PC-9 (cell line): ENCODE data around the gene CEP131. TPM values are rescaled to one million over a fixed set of nuclear protein-coding genes. Genes with fewer than 3 reads are reported as not detected.

Experiments used
- BruUV-seq: library from RNA; stranded (reverse); fragments of 400-500 nt; replicated peaks from 2 replicates; lab custom pipeline; 2021; lab: Mats Ljungman, UMichigan
- CTCF ChIA-PET: fragments of 300-600 bp; sonication (Branson Sonifier 250); formaldehyde crosslinking; loops from one replicate; lab custom pipeline; 2022; ENCODE audit warnings: antibody characterized with exemption; lab: Charles Lee
- POLR2A ChIA-PET: fragments of 300-600 bp; sonication (Branson Sonifier 250); formaldehyde crosslinking; loops from one replicate; lab custom pipeline; 2022; ENCODE audit warnings: antibody characterized with exemption; ENCODE audit not compliant: unreplicated experiment; lab: Charles Lee
- DNase-seq, 2 experiments: peaks; one replicate each; pipeline versions ENCODE4 v3.0.0 to v3.0.0-alpha.2; 2015 to 2022; ENCODE audit warnings: mixed read lengths in 1 of 2
- H2AFZ ChIP-seq: fragments of 200-600 bp; sonication (generic); 2 replicates; pipeline ENCODE4 v1.8.1; 2017; ENCODE audit warnings: antibody characterized with exemption
- H3F3A ChIP-seq: fragments of 200-600 bp; sonication (generic); 2 replicates; pipeline ENCODE4 v1.8.1; 2017; ENCODE audit warnings: antibody characterized with exemption, mild to moderate bottlenecking, low read depth; ENCODE audit not compliant: insufficient read depth
- H3K27ac ChIP-seq: fragments of 200-600 bp; sonication (generic); 2 replicates; pipeline ENCODE4 v1.6.1; 2016; ENCODE audit warnings: mixed run types
- H3K27me3 ChIP-seq: fragments of 200-600 bp; sonication (generic); 2 replicates; pipeline ENCODE4 v1.6.1; 2016; ENCODE audit warnings: low read depth, mixed run types; ENCODE audit not compliant: insufficient read depth
- H3K36me3 ChIP-seq: fragments of 200-600 bp; sonication (generic); 2 replicates; pipeline ENCODE4 v1.6.1; 2016; ENCODE audit warnings: low read depth, mixed run types
- H3K4me1 ChIP-seq: fragments of 200-600 bp; sonication (generic); replicated peaks from 2 replicates; pipeline ENCODE4 v1.6.1; 2016; ENCODE audit warnings: mixed run types; ENCODE audit not compliant: insufficient read depth
- H3K4me2 ChIP-seq: fragments of 200-600 bp; sonication (generic); 2 replicates; pipeline ENCODE4 v1.6.1; 2017; ENCODE audit warnings: mixed run types
- H3K4me3 ChIP-seq: fragments of 200-600 bp; sonication (generic); 2 replicates; pipeline ENCODE4 v1.6.1; 2016; ENCODE audit warnings: mixed run types
- H3K79me2 ChIP-seq: fragments of 200-600 bp; sonication (generic); 2 replicates; pipeline ENCODE4 v1.6.1; 2017; ENCODE audit warnings: low read depth, mixed run types
- H3K9me2 ChIP-seq: fragments of 200-600 bp; sonication (generic); 2 replicates; pipeline ENCODE4 v1.8.1; 2017; ENCODE audit warnings: mild to moderate bottlenecking; ENCODE audit not compliant: insufficient read depth
- H3K9me3 ChIP-seq: fragments of 200-600 bp; sonication (generic); 2 replicates; pipeline ENCODE4 v1.8.1; 2016; ENCODE audit warnings: low read depth; ENCODE audit not compliant: insufficient read depth
- H4K20me1 ChIP-seq: fragments of 200-600 bp; sonication (generic); 2 replicates; pipeline ENCODE4 v1.8.1; 2017; ENCODE audit not compliant: insufficient read depth
- EZH2 ChIP-seq: fragments of 200-600 bp; sonication (generic); IDR thresholded peaks from 2 replicates; pipeline ENCODE4 v1.8.0; 2017; ENCODE audit warnings: antibody characterized with exemption, low read depth
- intact Hi-C: fragments of 100-400 bp; cut with micrococcal nuclease; formaldehyde crosslinking; loops from one replicate; pipeline ENCODE4 v1.10.0; 2022; ENCODE audit not compliant: unreplicated experiment
- total RNA-seq: library from RNA; stranded (reverse); gene quantifications from 2 replicates; pipeline ENCODE4 v1.2.3, GENCODE V29; 2021
- TF ChIP-seq, protein P1 (sequence below): fragments of 200-600 bp; sonication (generic); conservative IDR thresholded peaks from 2 replicates; pipeline ENCODE4 v1.6.1; 2017; ENCODE audit warnings: mixed run types, antibody characterized with exemption, mild to moderate bottlenecking, moderate library complexity

The CEP131 gene
- total RNA-seq, 1 experiment from 2014 or later = 24.4 TPM

- Histone ChIP-seq H3K4me3 (no peak overlapping the region), H3K9me2 (no peaks in the 10 kb centered on the region), H3K27ac (no peak overlapping the region), H3K79me2 (no peaks in the 10 kb centered on the region), H3K36me3 (no peaks in the 10 kb centered on the region), H2AFZ (no peak overlapping the region), H3K4me1 (no peaks in the 10 kb centered on the region), H3F3A (no peaks in the 10 kb centered on the region), H4K20me1 (no peaks in the 10 kb centered on the region), H3K27me3 (peaks cover 30% of the 10 kb centered on the region; the same call in 1 of the 2 replicates), H3K4me2 (no peak overlapping the region), H3K9me3 (no peaks in the 10 kb centered on the region)
- intact Hi-C loops = no loop called here
- TF ChIP-seq, protein P1, sequence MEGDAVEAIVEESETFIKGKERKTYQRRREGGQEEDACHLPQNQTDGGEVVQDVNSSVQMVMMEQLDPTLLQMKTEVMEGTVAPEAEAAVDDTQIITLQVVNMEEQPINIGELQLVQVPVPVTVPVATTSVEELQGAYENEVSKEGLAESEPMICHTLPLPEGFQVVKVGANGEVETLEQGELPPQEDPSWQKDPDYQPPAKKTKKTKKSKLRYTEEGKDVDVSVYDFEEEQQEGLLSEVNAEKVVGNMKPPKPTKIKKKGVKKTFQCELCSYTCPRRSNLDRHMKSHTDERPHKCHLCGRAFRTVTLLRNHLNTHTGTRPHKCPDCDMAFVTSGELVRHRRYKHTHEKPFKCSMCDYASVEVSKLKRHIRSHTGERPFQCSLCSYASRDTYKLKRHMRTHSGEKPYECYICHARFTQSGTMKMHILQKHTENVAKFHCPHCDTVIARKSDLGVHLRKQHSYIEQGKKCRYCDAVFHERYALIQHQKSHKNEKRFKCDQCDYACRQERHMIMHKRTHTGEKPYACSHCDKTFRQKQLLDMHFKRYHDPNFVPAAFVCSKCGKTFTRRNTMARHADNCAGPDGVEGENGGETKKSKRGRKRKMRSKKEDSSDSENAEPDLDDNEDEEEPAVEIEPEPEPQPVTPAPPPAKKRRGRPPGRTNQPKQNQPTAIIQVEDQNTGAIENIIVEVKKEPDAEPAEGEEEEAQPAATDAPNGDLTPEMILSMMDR = no peak
- no peak for TF ChIP-seq EZH2
- POLR2A ChIA-PET = no interaction called here
- CTCF ChIA-PET = no interaction called here
- no peak for DNase-seq
- BruUV-seq = no TSS peak
Measured at GRCh38 chr17:81150377-81151077, 72.2 kb downstream of the CEP131 start.

DNA sequence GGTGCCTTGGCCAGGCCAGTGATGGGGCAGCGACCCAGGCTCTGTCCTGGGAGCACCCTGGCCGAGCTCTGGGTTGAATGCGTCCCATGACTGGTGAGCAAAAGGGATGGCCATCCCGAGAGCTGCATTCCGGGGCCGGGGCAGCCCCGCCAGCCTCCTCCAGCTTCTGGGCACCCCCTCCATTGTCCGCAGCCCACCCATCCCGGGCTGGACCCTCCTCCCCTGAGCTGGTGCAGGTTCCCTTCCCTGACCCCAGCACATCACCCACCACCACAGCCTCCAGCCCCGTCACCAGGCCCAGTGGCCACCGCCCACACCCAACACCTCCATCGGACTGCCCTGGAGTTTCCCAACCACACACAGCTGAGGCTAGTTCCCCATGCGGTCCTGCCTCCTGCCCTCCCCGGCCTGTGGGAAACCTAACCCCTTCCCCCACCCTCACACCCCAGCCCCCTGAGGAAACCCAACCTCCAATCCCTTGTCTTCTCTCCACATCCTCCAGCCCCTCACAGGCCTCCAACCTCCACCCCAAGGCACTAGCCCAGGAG, 73.7 kb downstream of the CEP131 start:
- Histone ChIP-seq H2AFZ (no peak overlapping the region), H3K27me3 (peaks cover 30% of the 10 kb centered on the region; the same call in 1 of the 2 replicates), H3F3A (no peaks in the 10 kb centered on the region), H3K9me3 (no peaks in the 10 kb centered on the region), H3K36me3 (no peaks in the 10 kb centered on the region), H4K20me1 (no peaks in the 10 kb centered on the region), H3K4me1 (no peaks in the 10 kb centered on the region), H3K79me2 (no peaks in the 10 kb centered on the region), H3K4me3 (no peak overlapping the region), H3K9me2 (no peaks in the 10 kb centered on the region), H3K27ac (no peak overlapping the region), H3K4me2 (no peak overlapping the region)
- ChIA-PET POLR2A (no interaction called here), CTCF (no interaction called here)
- no peak for TF ChIP-seq EZH2
- TF ChIP-seq, protein P1 = no peak
- intact Hi-C loops = no loop called here
- no TSS peak for BruUV-seq
- DNase-seq = no peak

DNA sequence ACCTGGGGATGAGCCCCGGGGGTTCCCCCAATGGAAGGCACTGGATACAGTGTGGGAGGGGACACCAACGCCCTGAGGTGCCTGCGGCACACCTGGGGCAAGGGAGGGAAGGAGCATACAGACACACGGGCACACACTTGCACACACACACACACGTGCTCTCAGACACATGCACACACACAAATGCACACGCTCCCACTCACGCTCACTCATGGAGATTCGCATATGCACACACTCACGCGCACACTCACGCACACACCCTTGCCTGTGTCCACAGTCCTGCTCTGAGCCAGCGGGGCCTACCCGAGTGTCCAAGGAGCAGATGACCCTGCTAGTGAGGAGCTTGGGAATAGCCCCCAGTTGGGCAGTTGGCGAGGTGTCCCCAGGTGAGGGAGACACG, 74.2 kb downstream of the CEP131 start:
- no peaks in the 10 kb centered on the region for H3K9me2 ChIP-seq
- no peak overlapping the region for H3K4me2 ChIP-seq
- no peaks in the 10 kb centered on the region for H3K79me2 ChIP-seq
- no peak for DNase-seq
- no peak overlapping the region for H3K27ac ChIP-seq
- POLR2A ChIA-PET = interaction anchor here (0.6 kb wide), 1 partner anchor 370 kb away, joined by 5 read pairs; no protein-coding TSS in a partner anchor
- BruUV-seq = no TSS peak
- CTCF ChIA-PET = no interaction called here
- H3K4me1 ChIP-seq = no peaks in the 10 kb centered on the region
- no peaks in the 10 kb centered on the region for H3K9me3 ChIP-seq
- H2AFZ ChIP-seq = no peak overlapping the region
- TF ChIP-seq, protein P1 = no peak
- no peak for TF ChIP-seq EZH2
- H3F3A ChIP-seq = no peaks in the 10 kb centered on the region
- H3K4me3 ChIP-seq = no peak overlapping the region
- H4K20me1 ChIP-seq = no peaks in the 10 kb centered on the region
- intact Hi-C loops = no loop called here
- H3K36me3 ChIP-seq = no peaks in the 10 kb centered on the region
- peaks cover 27% of the 10 kb centered on the region; the same call in 1 of the 2 replicates for H3K27me3 ChIP-seq
